ENCODE results near the gene RPP30.
A peak's percentile ranks its signal among the peaks of the same experiment; 100 is the strongest.
"Not testable (repeated sequence)": the region's sequence is repeated elsewhere in the genome, so short reads cannot be mapped to it uniquely, and the experiment has no call there.

RPP30 gene

DNA sequence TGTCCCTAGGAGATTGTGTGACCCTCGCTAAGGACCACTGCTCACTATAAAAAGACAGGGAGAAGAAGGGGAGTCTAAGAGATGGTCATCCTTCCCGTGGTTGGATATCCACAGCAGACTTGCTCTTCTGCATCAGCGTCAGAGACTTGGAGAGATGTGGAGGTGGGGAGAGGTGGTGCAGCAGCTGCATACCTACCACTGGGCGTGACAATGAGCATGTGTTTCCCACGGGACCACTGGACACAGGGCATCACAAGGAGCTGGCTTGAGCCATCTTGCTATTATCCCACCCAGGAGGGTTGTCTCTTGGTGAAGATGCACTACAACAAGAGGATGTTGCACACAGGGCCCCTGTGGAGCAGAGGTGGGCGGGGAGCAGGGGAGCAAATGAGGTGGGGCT, 67.9 kb downstream of the RPP30 start:
- Histone ChIP-seq H3K27me3 (replicated peaks) (no peaks in the 10 kb centered on the region), H3K27ac (no peak overlapping the region), H3K4me3 (ENCODE audit: low read depth, low read length) (no peak overlapping the region), H3K36me3 (replicated peaks) (no peaks in the 10 kb centered on the region)
- in situ Hi-C loops (cut with HindIII; ENCODE audit: low pct_ligation_motif_present, low sequenced_read_pairs) = no loop called here
- no peak for DNase-seq
- TF ChIP-seq, protein P1, sequence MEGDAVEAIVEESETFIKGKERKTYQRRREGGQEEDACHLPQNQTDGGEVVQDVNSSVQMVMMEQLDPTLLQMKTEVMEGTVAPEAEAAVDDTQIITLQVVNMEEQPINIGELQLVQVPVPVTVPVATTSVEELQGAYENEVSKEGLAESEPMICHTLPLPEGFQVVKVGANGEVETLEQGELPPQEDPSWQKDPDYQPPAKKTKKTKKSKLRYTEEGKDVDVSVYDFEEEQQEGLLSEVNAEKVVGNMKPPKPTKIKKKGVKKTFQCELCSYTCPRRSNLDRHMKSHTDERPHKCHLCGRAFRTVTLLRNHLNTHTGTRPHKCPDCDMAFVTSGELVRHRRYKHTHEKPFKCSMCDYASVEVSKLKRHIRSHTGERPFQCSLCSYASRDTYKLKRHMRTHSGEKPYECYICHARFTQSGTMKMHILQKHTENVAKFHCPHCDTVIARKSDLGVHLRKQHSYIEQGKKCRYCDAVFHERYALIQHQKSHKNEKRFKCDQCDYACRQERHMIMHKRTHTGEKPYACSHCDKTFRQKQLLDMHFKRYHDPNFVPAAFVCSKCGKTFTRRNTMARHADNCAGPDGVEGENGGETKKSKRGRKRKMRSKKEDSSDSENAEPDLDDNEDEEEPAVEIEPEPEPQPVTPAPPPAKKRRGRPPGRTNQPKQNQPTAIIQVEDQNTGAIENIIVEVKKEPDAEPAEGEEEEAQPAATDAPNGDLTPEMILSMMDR (IDR thresholded peaks at IDR 0.05; ENCODE audit: low read depth, low read length, missing control alignments) = no peak

DNA sequence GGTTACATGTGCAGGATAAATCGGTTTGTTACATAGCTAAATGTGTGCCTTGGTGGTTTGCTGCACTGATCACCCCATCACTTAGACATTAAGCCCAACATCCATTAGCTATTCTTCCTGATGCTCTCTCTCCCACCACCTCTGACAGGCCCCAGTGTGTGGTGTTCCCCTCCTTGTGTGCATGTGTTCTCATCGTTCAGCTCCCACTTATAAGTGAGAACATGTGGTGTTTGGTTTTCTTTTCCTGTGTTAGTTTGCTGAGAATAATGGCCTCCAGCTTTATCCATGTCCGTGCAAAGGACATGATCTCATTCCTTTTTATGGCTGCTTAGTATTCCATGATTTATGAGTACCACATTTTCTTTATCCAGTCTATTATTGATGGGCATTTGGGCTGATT, 71.2 kb downstream of the RPP30 start:
- H3K4me3 ChIP-seq (ENCODE audit: low read depth, low read length); H3K36me3 ChIP-seq (replicated peaks); H3K27ac ChIP-seq; DNase-seq; in situ Hi-C loops (cut with HindIII; ENCODE audit: low pct_ligation_motif_present, low sequenced_read_pairs); H3K27me3 ChIP-seq (replicated peaks): not testable (repeated sequence)

DNA sequence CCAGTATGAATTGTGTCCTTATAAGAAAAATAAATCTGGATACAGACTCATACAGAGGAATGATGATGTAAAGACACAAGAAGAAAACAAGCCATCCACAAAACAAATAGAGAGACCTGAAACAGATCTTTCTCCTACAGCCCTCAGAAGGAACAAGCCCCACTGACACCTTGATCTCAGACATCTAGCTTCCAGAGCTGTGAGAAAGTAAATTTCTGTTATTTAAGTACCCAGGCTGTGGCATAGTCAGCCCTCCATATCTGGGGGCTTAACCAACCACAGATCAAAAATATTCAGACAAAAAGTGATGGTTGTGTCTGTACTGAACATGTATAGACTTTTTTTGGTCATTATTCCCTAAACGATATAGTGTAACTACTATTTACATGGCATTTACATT, 73.0 kb downstream of the RPP30 start:
- in situ Hi-C loops (cut with HindIII; ENCODE audit: low pct_ligation_motif_present, low sequenced_read_pairs) = no loop called here
- no peak overlapping the region for H3K4me3 ChIP-seq (ENCODE audit: low read depth, low read length)
- no peaks in the 10 kb centered on the region for H3K27me3 ChIP-seq (replicated peaks)
- no peaks in the 10 kb centered on the region for H3K36me3 ChIP-seq (replicated peaks)
- no peak for DNase-seq
- TF ChIP-seq, protein P1 (IDR thresholded peaks at IDR 0.05; ENCODE audit: low read depth, low read length, missing control alignments) = no peak
- H3K27ac ChIP-seq = no peak overlapping the region

DNA sequence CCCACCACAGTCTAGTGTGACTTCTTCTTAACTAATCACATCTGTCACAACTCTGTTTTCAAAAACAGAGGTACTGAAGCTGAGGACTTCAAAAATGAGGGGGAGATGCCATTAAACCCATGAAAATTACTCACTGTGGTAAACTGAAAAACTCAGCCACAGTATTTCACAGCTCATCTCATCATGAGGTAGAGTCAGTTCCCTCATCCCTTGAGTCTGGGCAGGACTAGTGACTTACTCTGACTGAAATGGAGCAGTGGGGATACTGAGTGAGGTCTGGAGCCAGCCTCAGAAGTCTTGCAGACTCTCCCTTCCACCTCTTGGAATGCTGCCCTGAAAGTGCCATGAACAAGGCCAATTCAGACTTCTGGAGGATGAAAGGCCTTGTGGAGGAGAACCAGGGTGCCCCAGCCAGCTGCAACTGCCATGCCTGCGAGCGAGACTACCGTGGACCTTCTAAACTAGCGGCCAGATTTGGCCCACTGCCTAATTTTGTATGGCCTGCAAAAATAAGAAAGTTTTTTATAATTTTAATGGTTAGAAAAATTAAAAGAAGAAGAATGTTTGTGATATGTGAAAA, 73.8 kb downstream of the RPP30 start:
- H3K27ac ChIP-seq = no peak overlapping the region
- no peak overlapping the region for H3K4me3 ChIP-seq (ENCODE audit: low read depth, low read length)
- H3K27me3 ChIP-seq (replicated peaks) = no peaks in the 10 kb centered on the region
- no peaks in the 10 kb centered on the region for H3K36me3 ChIP-seq (replicated peaks)
- TF ChIP-seq, protein P1 (IDR thresholded peaks at IDR 0.05; ENCODE audit: low read depth, low read length, missing control alignments) = no peak
- in situ Hi-C loops (cut with HindIII; ENCODE audit: low pct_ligation_motif_present, low sequenced_read_pairs) = no loop called here
- no peak for DNase-seq

DNA sequence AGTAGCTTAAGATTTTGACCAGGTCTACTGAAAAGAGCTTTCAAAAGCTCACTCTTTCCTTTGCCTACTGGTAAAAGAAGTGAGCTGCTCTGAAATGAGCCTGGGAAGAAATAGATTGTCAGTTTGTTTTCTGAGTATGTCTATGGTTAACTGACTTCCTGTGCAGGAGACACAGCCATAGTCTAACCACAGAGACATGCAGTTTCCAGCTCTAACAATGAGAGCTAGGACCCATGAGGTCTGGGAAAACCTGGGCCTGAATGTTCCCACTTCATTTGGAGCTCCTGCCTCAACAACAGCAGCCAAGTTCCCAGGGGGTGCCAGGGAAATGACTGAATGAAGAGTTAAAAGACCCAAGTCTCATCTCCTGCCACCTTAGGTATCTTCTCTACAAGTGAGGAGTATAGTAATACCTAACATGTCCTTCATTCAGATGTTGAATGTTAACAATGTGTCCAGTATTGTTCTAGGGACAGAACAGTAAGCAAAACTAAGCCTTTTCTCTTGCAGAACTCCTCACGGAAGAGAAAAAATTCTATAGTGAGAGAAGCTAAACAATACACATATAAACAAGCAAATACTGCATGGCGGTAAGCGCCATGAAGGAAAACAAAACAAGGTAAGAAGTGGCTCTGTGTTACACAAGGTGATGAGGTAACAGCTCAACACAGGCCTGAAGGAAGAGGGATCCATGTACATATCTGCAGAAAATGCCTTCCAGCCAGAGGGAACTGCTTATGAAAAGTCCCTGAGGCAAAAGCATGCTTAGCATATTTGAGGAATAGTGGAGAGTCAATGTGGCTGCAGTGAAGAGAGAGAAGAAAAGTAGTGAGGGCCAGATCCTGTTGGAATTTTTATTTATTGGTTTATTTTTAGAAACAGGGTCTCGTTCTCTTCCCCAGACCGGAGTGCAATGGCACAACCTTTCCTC, 75.5 kb downstream of the RPP30 start:
- in situ Hi-C loops (cut with HindIII; ENCODE audit: low pct_ligation_motif_present, low sequenced_read_pairs) = no loop called here
- TF ChIP-seq, protein P1 (IDR thresholded peaks at IDR 0.05; ENCODE audit: low read depth, low read length, missing control alignments) = no peak
- Histone ChIP-seq H3K27me3 (replicated peaks) (no peaks in the 10 kb centered on the region), H3K4me3 (ENCODE audit: low read depth, low read length) (no peak overlapping the region), H3K36me3 (replicated peaks) (no peaks in the 10 kb centered on the region), H3K27ac (peak overlapping the region; percentile 3)
- DNase-seq = peak; percentile 52
